Colon (tissue), 2 donors: ENCODE data around the gene KDM5B.

Experiments
- FAIRE-seq: peaks from 2 replicates; lab custom pipeline; 2012; peaks lifted over from hg19 to GRCh38; lab: Jason Lieb, UNC
- donor health status: control.
- donor health status: control.

KDM5B gene

GRCh38 chr1:202711949-202712635 is 96.1 kb downstream of the KDM5B start:
- no peak for FAIRE-seq

DNA sequence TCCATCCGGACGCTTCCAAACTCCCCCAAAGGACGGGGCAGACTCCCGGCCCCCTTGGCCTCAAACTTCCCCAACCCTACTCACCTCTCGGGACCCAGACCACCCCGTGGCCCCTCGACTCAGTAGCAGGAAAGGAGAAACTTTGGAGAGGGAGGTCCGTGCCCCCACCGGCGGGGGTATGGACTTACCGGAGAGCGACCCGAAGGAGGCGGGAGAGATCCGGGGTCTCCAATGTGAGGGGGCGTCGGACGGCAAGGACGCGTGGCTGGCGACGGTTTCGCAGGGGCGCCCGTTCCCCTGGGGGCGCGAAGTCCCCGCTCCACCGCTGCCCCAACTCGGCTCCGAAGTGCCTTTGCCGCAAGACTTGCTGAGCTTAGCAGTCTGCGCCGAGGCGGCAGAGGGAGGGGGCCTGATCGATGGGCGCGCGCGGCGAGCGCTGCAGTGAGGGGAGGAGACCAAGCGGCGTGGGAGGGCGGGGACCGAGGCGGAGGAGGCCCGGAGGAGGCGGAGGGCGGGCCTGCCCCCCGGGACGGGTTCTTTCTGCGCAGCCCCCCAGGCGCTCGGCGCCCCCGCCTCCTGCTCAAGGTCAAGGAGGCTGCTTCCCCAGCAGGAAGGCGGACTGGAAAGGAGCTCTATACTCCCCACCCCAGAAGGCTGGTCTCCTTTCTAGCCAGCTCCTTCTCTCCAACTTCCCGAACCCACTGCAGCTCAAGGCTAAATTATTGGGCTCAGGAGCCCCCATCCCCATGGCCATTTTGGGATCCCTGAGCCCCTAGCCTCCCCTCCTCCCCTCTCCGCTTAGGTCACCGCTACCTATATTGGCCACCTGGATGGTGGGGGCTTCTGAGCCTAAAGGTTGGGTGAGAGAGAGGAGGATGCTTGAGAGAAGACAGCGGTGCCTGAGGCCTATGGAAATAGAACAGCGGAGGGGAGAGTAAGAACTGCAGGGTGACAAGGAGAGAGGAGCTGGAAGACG is 97.9 kb downstream of the KDM5B start, which contains the start of gene SYT2:
SYT2 (minus strand) TSS at position 385 of the 976 bp plus-strand sequence. CDS start 104,682 bp downstream, outside the sequence.
- FAIRE-seq = no peak

- FAIRE-seq = no peak
These were observed 98.8 kb downstream of the KDM5B start for GRCh38 chr1:202709276-202710041.

DNA sequence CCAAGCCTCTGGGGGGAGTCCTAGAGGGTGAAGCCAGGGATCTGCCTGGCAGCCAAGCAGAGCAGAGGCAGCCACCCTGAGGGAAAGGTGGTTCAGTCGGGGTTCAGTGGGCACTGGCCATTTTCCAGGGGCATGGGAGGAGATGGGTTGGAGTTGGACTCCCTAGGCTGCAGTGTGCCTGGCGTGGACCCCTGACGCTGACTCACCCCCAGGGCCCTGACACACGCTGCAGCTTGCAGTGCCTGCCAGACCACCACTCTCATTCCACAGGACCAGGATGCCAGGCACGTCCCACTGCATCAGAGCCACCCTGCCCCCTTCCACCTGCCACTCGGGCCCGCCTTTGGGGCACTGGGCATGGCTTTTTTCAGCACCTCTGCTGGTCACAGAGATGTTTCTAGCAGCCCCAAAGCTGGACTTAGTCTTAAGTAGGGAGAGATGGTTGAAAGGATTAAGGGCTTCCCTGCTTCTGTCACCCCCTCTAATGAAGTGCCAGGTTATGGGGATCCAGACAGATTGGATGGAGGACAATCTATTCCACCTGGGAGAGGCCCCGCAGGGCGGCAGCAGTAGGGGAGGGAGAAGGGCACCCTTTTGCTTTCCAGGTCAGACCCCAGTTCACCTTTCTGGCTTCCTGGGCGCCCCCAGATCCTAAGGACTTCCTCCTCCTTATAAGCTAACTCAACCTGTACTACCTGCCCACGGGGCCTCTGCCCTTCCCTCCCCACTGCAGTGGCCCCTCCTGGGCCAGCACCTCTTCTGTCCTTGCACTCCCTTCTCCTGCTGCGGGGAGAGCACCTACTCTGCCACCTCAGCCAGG is 99.6 kb downstream of the KDM5B start:
- FAIRE-seq = no peak

DNA sequence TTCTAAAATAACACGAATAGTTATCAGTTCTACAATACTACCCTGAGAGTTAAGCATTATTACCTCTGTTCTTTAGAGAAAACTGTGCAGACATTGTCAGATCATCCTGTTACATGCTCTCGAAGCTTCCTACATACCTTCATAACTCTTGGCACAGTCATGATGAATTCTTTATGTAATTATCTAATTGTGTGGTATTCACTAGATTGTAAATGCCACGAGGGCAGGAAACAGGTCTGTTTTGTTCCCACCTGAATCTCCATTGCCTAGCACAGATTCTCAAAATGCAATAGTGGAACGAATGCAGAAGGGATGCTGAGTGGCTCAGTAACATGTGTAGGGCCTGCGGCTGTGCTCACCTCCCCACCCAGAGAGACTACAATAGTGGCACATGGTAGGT is 101.4 kb downstream of the KDM5B start:
- FAIRE-seq = no peak

- no peak for FAIRE-seq
These were observed 103.6 kb downstream of the KDM5B start for GRCh38 chr1:202704601-202705000.

DNA sequence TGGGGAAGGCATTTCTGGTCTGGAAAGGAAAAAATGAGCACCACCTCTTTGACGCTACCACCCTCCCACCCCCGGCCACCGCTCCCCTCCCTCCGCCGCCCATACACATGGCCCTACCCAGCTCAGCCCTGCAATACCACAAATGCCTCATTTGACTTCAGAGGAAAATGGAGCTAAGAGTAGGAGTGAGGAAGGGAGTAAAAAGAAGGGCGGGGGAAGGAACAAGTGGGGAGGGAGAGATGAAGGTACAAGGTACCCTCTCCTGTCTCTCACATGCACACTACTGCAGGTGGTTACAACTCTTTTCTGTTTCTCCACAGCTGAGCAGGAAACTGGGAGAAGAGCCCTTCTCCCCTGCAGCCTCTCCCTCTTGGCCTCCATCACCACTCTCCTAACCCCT is 105.0 kb downstream of the KDM5B start:
- no peak for FAIRE-seq

DNA sequence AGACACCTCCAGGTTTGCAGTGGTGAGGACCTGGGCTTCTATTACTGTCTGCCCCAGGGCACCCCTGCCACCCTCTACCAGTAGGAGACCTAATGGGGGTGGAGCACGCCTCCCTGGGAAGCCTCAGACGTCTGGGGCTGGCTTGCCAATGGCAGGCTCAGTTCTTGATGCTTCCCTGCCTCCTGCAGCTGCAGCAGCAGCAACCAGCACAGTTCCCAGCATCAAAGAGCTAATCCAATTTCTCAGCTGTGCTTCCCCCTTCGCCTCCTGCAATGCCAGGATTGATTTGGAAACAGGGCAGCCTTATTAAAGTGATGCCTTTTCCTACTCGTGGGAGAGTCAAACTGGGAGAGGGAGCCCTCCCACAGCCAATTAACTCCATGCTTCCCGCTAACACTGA is 106.1 kb downstream of the KDM5B start:
- no peak for FAIRE-seq

DNA sequence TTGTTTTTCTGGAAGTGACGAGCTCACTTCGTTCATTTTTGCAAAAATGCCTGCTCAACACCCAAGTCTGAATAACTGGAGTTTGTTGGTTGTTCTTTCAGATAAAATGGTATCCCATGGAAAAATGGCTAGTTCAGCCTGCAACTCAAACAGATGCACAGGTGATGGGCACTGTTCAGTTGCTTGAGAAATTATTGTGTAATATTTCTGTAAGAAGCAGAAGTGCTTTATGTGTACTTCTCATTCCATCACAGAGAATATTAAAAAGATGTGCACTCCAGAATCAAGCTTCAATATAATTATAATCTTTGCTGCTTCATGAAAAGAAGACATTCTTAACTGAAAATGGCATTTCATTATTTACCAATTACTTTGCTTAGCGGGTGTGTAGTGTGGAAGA is 107.0 kb downstream of the KDM5B start:
- no peak for FAIRE-seq

- FAIRE-seq = no peak
These were observed 108.2 kb downstream of the KDM5B start for GRCh38 chr1:202700061-202700460.

DNA sequence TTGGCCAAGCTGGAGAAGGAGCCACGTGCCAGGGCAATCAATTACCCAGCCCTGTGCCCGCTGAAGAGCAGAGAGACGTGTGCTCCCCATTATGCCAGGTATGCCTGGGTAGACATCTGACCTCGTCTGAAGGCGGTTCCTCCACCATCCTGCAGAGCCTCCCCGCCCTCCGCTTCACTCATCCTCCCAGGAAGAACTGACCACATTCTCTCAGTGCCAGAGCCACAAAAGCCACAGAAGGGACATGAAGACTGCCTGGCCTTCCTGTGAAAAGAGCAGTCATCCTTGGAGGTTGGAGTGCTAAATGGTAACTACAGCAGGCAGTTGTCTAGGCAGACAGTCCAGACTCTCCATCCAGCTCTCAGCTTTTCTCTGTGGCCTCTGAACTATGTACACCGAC is 109.9 kb downstream of the KDM5B start:
- no peak for FAIRE-seq

DNA sequence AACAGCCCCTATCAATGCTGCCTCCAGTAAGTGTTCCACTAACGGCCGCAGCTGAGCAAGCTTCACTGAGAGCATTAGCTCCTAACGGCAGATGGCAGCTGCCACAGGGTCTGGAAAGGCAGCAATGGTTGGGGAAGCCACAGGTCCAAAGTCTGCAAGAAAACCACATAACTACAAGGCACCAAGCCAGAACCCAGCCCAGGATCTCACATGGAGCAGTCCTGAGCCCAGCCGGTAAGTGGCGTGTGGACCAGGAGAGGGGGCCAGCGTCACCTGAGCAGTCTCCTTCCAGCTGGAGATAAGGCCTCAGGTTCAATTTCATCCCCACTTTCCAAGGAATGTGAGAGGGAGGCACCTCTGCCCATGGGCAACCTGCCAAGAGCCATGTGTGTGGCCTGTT is 111.2 kb downstream of the KDM5B start:
- FAIRE-seq = no peak

DNA sequence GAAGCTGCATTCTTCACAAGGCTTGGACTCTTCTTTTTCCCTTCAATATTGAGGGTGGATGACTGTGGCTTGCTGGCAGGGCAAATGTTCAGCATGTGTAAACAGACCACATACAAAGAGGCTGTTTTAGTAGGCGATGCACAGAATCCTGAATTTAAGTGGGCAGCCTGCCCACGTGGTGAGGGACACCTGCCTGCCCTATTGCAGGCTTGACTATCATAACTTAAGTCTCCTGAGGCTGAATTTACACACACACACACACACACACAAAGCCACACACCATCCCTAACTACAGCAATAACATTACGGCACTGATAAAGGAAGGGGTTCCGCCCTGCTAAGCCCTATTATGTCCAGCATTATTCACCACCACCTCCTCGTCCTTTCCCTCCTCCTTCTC is 113.9 kb downstream of the KDM5B start:
- FAIRE-seq = no peak

DNA sequence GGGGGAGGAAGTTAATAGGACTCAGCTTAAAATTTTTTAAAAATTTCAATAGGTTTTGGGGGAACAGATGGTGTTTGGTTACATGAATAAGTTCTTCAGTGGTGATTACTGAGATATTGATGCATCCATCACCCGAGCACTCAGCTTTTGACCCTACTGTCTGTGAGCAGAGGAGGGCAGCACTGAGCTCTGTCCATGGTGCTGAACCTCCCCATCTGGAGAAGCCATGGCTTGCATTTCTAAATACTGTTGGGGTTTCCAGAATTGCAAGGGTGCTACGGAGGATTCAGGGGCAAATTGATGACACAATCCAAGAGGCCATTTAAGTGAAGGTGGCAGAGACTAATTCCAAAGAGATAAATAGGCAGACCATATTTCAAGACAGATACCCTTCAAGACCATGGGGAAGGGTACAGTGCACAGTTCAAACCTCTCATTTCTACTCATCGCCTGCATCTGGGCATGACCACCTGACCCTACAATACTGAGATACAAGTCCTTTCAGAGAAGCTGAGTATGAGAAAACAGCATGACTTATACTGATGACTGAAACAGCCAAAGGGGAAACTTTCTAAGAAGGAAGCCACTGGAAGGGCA is 115.2 kb downstream of the KDM5B start:
- no peak for FAIRE-seq

- no peak for FAIRE-seq
These were observed 116.4 kb downstream of the KDM5B start for GRCh38 chr1:202691816-202692215.

- no peak for FAIRE-seq
These were observed 118.5 kb downstream of the KDM5B start for GRCh38 chr1:202689493-202690342.

GRCh38 chr1:202689082-202689481 is 119.1 kb downstream of the KDM5B start:
- FAIRE-seq = no peak

GRCh38 chr1:202688401-202688800 is 119.8 kb downstream of the KDM5B start:
- no peak for FAIRE-seq

DNA sequence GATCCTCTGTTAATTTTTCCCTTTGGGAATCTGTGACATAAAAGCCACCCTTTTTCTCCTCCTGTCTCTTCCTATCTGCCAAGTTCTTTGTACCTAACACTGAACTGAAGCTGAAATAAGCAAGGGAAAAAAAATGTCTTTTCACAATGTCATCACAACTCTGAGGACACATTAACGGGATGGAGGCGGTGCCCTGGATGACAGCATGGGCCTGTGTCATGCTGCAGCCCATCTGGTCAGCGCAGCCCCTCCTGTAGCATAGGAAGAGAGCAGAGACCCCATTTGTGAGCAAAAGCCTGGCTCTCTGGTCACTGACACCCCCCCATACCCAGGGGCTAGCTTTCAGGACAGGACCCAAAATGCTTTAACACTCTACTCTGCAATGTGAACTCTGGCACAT is 120.4 kb downstream of the KDM5B start:
- no peak for FAIRE-seq

DNA sequence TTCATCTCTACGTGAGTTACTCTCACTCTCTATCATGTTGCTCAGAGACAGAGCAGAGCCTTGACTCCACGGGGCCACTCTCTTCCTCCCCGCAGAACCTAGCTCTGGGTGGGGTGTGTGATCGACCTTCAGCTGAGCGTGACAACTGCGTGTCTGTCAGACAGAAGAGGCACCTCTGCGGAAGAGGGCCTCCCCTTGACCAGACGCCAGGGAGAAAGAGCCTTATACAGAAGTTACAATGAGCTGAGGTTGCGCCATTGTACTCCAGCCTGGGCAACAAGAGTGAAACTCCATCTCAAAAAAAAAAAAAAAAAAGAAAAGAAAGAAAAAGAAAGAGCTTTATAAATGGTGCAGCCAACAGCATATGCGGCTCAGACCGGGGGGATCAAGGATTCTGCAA is 120.9 kb downstream of the KDM5B start:
- FAIRE-seq = no peak
